Tongue (tissue), 2 donors: Measurements from ENCODE around the gene MGAM2. TPM values are rescaled to one million over a fixed set of nuclear protein-coding genes. Genes with fewer than 3 reads are reported as not detected.

Source experiments
- DNase-seq: peaks from one replicate; pipeline ENCODE4 v3.0.0-alpha.2; 2015
- total RNA-seq: library from RNA; depleted of rRNA; stranded (reverse); fragments of >200 nt; gene quantifications from one replicate; pipeline ENCODE4 v1.2.3, GENCODE V29; 2014

MGAM2 gene
- total RNA-seq, 1 donor from 2014 or later = 0.72 TPM

- DNase-seq = no peak
Observed at GRCh38 chr7:142177869-142178268, 66.4 kb downstream of the MGAM2 start.

- no peak for DNase-seq
Observed at GRCh38 chr7:142180426-142180825, 68.9 kb downstream of the MGAM2 start.

GRCh38 chr7:142181211-142181610 lies 69.7 kb downstream of the MGAM2 start:
- DNase-seq = no peak

GRCh38 chr7:142181966-142182365 lies 70.4 kb downstream of the MGAM2 start:
- no peak for DNase-seq

- no peak for DNase-seq
Observed at GRCh38 chr7:142185069-142185468, 73.6 kb downstream of the MGAM2 start.

GRCh38 chr7:142185801-142186200 lies 74.3 kb downstream of the MGAM2 start:
- DNase-seq = no peak

GRCh38 chr7:142188154-142188553 lies 76.6 kb downstream of the MGAM2 start:
- no peak for DNase-seq

GRCh38 chr7:142188846-142189245 lies 77.3 kb downstream of the MGAM2 start:
- DNase-seq = peak; percentile 9

- no peak for DNase-seq
Observed at GRCh38 chr7:142194201-142194600, 82.7 kb downstream of the MGAM2 start.

GRCh38 chr7:142196066-142196840 lies 84.7 kb downstream of the MGAM2 start:
- DNase-seq = no peak

GRCh38 chr7:142200206-142200605 lies 88.7 kb downstream of the MGAM2 start:
- no peak for DNase-seq

- no peak for DNase-seq
Observed at GRCh38 chr7:142228537-142229104, 117.1 kb downstream of the MGAM2 start.

GRCh38 chr7:142231716-142232115 lies 120.2 kb downstream of the MGAM2 start:
- DNase-seq = no peak

- DNase-seq = no peak
Observed at GRCh38 chr7:142240546-142240945, 129.0 kb downstream of the MGAM2 start.

GRCh38 chr7:142243823-142244222 lies 132.3 kb downstream of the MGAM2 start:
- DNase-seq = no peak

- no peak for DNase-seq
Observed at GRCh38 chr7:142248166-142249160, 136.9 kb downstream of the MGAM2 start.

- DNase-seq = no peak
Observed at GRCh38 chr7:142249918-142250317, 138.4 kb downstream of the MGAM2 start.

GRCh38 chr7:142250705-142251104 lies 139.2 kb downstream of the MGAM2 start:
- no peak for DNase-seq

GRCh38 chr7:142257958-142258357 lies 146.4 kb downstream of the MGAM2 start, which contains the start of gene PRSS58:
Gene PRSS58 (minus strand): TSS chr7:142258058. CDS start chr7:142257707, 351 bp downstream.
- DNase-seq = no peak

GRCh38 chr7:142263598-142264380 lies 152.3 kb downstream of the MGAM2 start:
- DNase-seq = no peak
